OCI-LY1 (cell line): ENCODE data around the gene D2HGDH.

Experiments used
- H2AFZ ChIP-seq: fragments of 200-600 bp; sonication (generic), shearing (Covaris generic); 2 replicates; pipeline ENCODE4 v1.6.0; 2014; ENCODE audit warnings: antibody characterized with exemption, mild to moderate bottlenecking, low read length
- H3F3A ChIP-seq: fragments of 200-600 bp; sonication (generic), shearing (Covaris generic); 2 replicates; pipeline ENCODE4 v1.6.0; 2014; ENCODE audit warnings: mild to moderate bottlenecking, antibody characterized with exemption, low read length, moderate library complexity; ENCODE audit not compliant: insufficient read depth
- H3K27ac ChIP-seq: fragments of 200-600 bp; sonication (generic); 2 replicates; pipeline ENCODE4 v1.5.1; 2014; ENCODE audit warnings: low read length, mixed run types, mild to moderate bottlenecking, low read depth; ENCODE audit not compliant: poor library complexity, severe bottlenecking
- H3K27me3 ChIP-seq: fragments of 200-600 bp; sonication (generic); 2 replicates; pipeline ENCODE4 v1.6.0; 2014; ENCODE audit warnings: antibody characterized with exemption, mild to moderate bottlenecking, low read length, moderate library complexity; ENCODE audit not compliant: insufficient read depth
- H3K36me3 ChIP-seq: fragments of 200-600 bp; sonication (generic); 2 replicates; pipeline ENCODE4 v1.6.1; 2014; ENCODE audit warnings: mild to moderate bottlenecking, antibody characterized with exemption, low read length, moderate library complexity, mixed read lengths; ENCODE audit not compliant: insufficient read depth
- H3K4me1 ChIP-seq: fragments of 200-600 bp; sonication (generic); 2 replicates; pipeline ENCODE4 v1.5.1; 2014; ENCODE audit warnings: mild to moderate bottlenecking, low read length, moderate library complexity; ENCODE audit not compliant: insufficient read depth, severe bottlenecking
- H3K4me2 ChIP-seq: fragments of 200-600 bp; sonication (generic), shearing (Covaris generic); 2 replicates; pipeline ENCODE4 v1.6.1; 2014; ENCODE audit warnings: low read length
- H3K4me3 ChIP-seq: fragments of 200-600 bp; sonication (generic); 2 replicates; pipeline ENCODE4 v1.5.1; 2014; ENCODE audit warnings: low read length, low read depth, mild to moderate bottlenecking, mixed read lengths; ENCODE audit not compliant: poor library complexity, severe bottlenecking
- H3K79me2 ChIP-seq: fragments of 200-600 bp; shearing (Covaris generic); 2 replicates; pipeline ENCODE4 v1.6.1; 2016; ENCODE audit warnings: mixed run types, low read length, mixed read lengths; ENCODE audit not compliant: insufficient read depth
- H3K9ac ChIP-seq: fragments of 200-600 bp; sonication (generic), shearing (Covaris generic); 2 replicates; pipeline ENCODE4 v1.6.1; 2014; ENCODE audit warnings: mild to moderate bottlenecking, low read length, mixed read lengths
- H3K9me2 ChIP-seq: fragments of 200-600 bp; sonication (generic), shearing (Covaris generic); 2 replicates; pipeline ENCODE4 v1.6.1; 2014; ENCODE audit warnings: low read depth, mild to moderate bottlenecking, low read length, mixed read lengths
- H3K9me3 ChIP-seq: fragments of 200-600 bp; shearing (Covaris generic); 2 replicates; pipeline ENCODE4 v1.6.1; 2014; ENCODE audit warnings: low read length, mixed read lengths
- H4K20me1 ChIP-seq: fragments of 200-600 bp; sonication (generic), shearing (Covaris generic); 2 replicates; pipeline ENCODE4 v1.6.0; 2016; ENCODE audit warnings: mild to moderate bottlenecking, low read length; ENCODE audit not compliant: insufficient read depth
- EZH2 ChIP-seq: fragments of 200-600 bp; sonication (generic), shearing (Covaris generic); IDR thresholded peaks from 2 replicates; pipeline ENCODE4 v1.8.0; 2017; ENCODE audit warnings: borderline replicate concordance, mixed run types, mild to moderate bottlenecking, antibody characterized with exemption, low read length, moderate library complexity, mixed read lengths
- TF ChIP-seq, protein P1 (sequence below): fragments of 200-600 bp; sonication (generic), shearing (Covaris generic); IDR thresholded peaks from 2 replicates; pipeline ENCODE4 v1.5.1; 2017; ENCODE audit warnings: mild to moderate bottlenecking, antibody characterized with exemption, low read length, moderate library complexity, mixed read lengths

The D2HGDH gene

DNA sequence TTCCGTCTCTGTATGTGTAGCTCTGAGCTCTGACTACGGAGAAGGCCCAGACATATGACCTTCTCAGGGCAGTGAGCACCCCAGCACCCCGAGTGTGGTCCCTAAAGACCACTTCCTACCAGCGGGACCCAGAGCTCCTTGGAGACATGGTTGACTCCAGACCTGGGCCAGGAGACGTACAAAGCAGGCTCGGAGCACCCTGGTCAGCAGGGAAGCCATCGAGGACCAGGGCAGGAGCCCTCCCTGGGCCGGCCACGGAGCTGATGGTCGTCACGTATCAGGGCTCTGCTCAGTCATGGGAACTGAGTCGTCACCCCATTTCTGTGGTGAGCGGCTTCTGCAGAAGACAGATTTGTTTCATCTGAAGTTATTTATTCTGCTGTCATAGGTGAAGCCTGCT lies 61.8 kb downstream of the D2HGDH start:
- no peaks in the 10 kb centered on the region for H4K20me1 ChIP-seq
- TF ChIP-seq, protein P1, sequence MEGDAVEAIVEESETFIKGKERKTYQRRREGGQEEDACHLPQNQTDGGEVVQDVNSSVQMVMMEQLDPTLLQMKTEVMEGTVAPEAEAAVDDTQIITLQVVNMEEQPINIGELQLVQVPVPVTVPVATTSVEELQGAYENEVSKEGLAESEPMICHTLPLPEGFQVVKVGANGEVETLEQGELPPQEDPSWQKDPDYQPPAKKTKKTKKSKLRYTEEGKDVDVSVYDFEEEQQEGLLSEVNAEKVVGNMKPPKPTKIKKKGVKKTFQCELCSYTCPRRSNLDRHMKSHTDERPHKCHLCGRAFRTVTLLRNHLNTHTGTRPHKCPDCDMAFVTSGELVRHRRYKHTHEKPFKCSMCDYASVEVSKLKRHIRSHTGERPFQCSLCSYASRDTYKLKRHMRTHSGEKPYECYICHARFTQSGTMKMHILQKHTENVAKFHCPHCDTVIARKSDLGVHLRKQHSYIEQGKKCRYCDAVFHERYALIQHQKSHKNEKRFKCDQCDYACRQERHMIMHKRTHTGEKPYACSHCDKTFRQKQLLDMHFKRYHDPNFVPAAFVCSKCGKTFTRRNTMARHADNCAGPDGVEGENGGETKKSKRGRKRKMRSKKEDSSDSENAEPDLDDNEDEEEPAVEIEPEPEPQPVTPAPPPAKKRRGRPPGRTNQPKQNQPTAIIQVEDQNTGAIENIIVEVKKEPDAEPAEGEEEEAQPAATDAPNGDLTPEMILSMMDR, result no peak
- TF ChIP-seq EZH2, result no peak
- H2AFZ ChIP-seq, result no peak overlapping the region
- no peaks in the 10 kb centered on the region for H3K79me2 ChIP-seq
- H3K4me2 ChIP-seq, result no peak overlapping the region
- 0 out of 2 replicates have a peak, but pooled peaks cover 3% of the 10 kb centered on the region for H3K27me3 ChIP-seq
- no peaks in the 10 kb centered on the region for H3F3A ChIP-seq
- H3K36me3 ChIP-seq, result no peaks in the 10 kb centered on the region
- H3K4me3 ChIP-seq, result no peak overlapping the region
- no peaks in the 10 kb centered on the region for H3K9me3 ChIP-seq
- H3K9me2 ChIP-seq, result no peaks in the 10 kb centered on the region
- no peak overlapping the region for H3K27ac ChIP-seq
- no peak overlapping the region for H3K9ac ChIP-seq
- no peaks in the 10 kb centered on the region for H3K4me1 ChIP-seq

DNA sequence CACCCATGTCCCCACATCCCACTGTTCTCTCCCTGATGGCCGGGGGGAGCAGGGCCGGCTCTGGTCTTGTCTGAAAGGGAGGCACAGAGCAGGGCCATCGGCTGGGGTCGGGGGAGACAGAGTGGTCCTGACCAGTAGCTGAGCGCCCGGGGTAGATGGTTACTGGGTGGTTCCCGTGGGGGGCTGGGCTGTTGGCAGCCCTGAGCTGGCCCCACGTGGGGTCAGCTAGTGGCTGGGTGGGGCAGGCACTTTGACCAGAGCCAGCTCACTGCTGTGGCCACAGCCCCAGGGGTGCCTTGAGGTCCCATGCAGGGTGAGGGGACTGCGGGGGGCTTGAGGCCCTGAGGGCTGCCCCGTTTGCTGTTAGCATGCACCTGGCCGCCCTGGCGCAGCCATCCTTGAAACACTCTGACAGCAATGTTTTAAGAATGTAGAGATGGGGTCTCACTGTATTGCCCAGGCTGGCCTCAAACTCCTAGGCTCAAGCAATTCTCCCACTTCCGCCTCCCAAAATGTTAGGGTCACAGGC lies 62.2 kb downstream of the D2HGDH start:
- H2AFZ ChIP-seq, result no peak overlapping the region
- no peaks in the 10 kb centered on the region for H3K79me2 ChIP-seq
- no peaks in the 10 kb centered on the region for H3K9me3 ChIP-seq
- H3K9ac ChIP-seq, result no peak overlapping the region
- no peaks in the 10 kb centered on the region for H3F3A ChIP-seq
- H3K4me1 ChIP-seq, result no peaks in the 10 kb centered on the region
- H3K27ac ChIP-seq, result no peak overlapping the region
- no peak overlapping the region for H3K4me2 ChIP-seq
- no peaks in the 10 kb centered on the region for H3K36me3 ChIP-seq
- H3K27me3 ChIP-seq, result 0 out of 2 replicates have a peak, but pooled peaks cover 3% of the 10 kb centered on the region
- no peaks in the 10 kb centered on the region for H3K9me2 ChIP-seq
- no peak overlapping the region for H3K4me3 ChIP-seq
- TF ChIP-seq EZH2, result no peak
- TF ChIP-seq, protein P1, result no peak
- H4K20me1 ChIP-seq, result no peaks in the 10 kb centered on the region

DNA sequence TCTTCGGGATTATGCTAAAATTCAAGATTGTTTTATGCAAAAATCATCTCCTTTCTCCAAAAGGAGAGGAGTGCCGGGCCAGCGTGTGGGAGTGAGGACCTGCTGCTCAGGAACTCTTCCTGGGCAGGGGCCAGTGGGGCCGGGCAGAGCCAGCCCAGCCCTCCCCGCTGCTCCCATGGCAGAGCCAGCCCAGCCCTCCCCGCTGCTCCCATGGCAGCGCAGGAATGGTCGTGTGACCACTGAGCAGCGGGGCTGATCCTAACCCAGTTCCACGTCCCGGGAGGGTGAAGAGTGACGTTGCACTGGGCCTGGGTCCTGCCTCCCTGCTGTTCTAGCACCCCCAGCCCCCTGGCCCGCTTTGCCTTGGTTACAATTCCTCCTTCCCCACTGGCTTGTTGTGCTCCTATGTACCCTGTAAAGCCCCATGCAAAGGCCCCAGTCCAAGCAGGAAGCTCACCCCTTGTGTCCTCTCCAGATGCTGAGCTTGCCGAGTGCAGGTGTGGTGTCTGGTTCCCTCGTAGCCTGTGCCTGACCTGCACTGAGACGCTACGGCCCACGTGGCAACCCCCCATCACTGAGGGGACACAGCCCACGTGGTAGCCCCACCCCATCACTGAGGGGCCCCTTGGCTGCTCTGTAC lies 63.1 kb downstream of the D2HGDH start:
- Histone ChIP-seq H3K4me2 (no peak overlapping the region), H3K4me1 (no peaks in the 10 kb centered on the region), H3K9ac (no peak overlapping the region), H3K4me3 (no peak overlapping the region), H2AFZ (no peak overlapping the region), H3K9me3 (no peaks in the 10 kb centered on the region), H3K9me2 (no peaks in the 10 kb centered on the region), H3K27me3 (0 out of 2 replicates have a peak, but pooled peaks cover 3% of the 10 kb centered on the region), H3K36me3 (no peaks in the 10 kb centered on the region), H3F3A (no peaks in the 10 kb centered on the region), H3K27ac (no peak overlapping the region), H4K20me1 (no peaks in the 10 kb centered on the region), H3K79me2 (no peaks in the 10 kb centered on the region)
- TF ChIP-seq EZH2, result no peak
